Duodenal mucosa (tissue), 2 donors: ENCODE results near the gene SLC29A4.
A peak's percentile ranks its signal among the peaks of the same experiment; 100 is the strongest.
"Not testable (repeated sequence)": the region's sequence is repeated elsewhere in the genome, so short reads cannot be mapped to it uniquely, and the experiment has no call there.

Source experiments
- H3K27ac ChIP-seq: one replicate; pipeline ENCODE4 v1.7.0; 2013; ENCODE audit warnings: low read depth, low read length
- H3K27me3 ChIP-seq, 2 donors: one replicate each; pipeline ENCODE4 v1.7.0; 2013; ENCODE audit warnings: low read length in 2 of 2, control low read depth in 1 of 2; ENCODE audit not compliant: insufficient read depth in 2 of 2, control insufficient read depth in 1 of 2
- H3K36me3 ChIP-seq, 2 donors: one replicate each; pipeline ENCODE4 v1.7.0; 2013; ENCODE audit warnings: low read length in 2 of 2, control low read depth in 1 of 2; ENCODE audit not compliant: insufficient read depth in 2 of 2, control insufficient read depth in 1 of 2
- H3K4me1 ChIP-seq, 2 donors: one replicate each; pipeline ENCODE4 v1.7.0; 2013; ENCODE audit warnings: low read length in 2 of 2, control low read depth in 1 of 2; ENCODE audit not compliant: insufficient read depth in 2 of 2, control insufficient read depth in 1 of 2
- H3K4me3 ChIP-seq, 2 donors: one replicate each; pipeline ENCODE4 v1.7.0; 2013; ENCODE audit warnings: low read length in 2 of 2, low read depth in 1 of 2
- H3K9ac ChIP-seq, 2 donors: one replicate each; pipeline ENCODE4 v1.7.0; 2013; ENCODE audit warnings: low read length in 2 of 2, low read depth in 1 of 2
- H3K9me3 ChIP-seq, 2 donors: one replicate each; pipeline ENCODE4 v1.7.0; 2013; ENCODE audit warnings: low read length in 2 of 2, control low read depth in 1 of 2; ENCODE audit not compliant: control insufficient read depth in 1 of 2

SLC29A4 gene, protein sequence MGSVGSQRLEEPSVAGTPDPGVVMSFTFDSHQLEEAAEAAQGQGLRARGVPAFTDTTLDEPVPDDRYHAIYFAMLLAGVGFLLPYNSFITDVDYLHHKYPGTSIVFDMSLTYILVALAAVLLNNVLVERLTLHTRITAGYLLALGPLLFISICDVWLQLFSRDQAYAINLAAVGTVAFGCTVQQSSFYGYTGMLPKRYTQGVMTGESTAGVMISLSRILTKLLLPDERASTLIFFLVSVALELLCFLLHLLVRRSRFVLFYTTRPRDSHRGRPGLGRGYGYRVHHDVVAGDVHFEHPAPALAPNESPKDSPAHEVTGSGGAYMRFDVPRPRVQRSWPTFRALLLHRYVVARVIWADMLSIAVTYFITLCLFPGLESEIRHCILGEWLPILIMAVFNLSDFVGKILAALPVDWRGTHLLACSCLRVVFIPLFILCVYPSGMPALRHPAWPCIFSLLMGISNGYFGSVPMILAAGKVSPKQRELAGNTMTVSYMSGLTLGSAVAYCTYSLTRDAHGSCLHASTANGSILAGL

DNA sequence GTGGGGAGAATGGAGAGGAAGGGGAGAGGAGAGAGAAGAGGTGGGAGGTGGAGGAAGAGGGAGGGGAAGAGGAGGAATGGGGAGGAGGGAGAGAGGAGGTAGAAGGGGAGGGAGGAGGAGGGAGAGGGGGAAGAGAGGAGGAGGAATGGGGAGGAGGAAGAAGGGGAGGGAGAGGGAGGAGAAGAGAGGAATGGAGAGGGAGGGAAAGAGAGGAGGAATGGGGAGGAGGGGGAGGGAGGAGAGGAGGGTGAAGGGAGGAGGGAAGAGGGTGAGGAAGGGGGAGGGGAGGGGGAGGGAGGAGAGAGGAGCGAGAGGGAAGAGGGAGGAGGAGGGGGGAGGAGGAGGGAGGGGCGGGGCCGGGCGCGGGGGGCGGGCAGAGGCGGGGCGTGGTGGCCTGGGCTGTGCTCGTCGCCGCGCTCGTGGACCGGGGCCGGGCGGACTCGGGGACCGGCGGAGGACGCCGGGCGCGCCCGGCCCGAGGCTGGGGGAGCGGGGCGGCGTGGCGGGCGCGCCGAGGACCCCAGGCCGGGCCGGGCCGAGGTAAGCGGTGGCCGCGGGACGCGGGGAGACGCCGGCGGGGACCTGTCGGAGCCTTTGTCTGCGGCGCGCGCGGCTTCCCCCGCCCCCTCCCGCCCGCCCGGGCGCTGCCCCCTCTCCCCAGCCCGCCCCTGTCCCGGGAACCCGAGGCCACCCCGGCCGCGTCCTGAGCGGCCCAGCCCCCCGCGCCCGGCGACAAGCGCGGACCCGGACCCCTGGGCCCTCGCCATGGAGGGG is at the start of gene SLC29A4:
SLC29A4 (plus strand) TSS at position 401 of the 774 bp plus-strand sequence. CDS start 4,874 bp downstream, outside the sequence.
- peak within 1 kb of the TSS; percentile 15 to 32 for H3K4me3 ChIP-seq
- H3K27ac ChIP-seq: no peak within 1 kb of the TSS
- no peaks in the 10 kb centered on the region for H3K27me3 ChIP-seq
- H3K4me1 ChIP-seq: peaks cover 0 to 9% of the 10 kb centered on the region in 2 donors
- H3K36me3 ChIP-seq: no peaks in the 10 kb centered on the region
- no peak within 1 kb of the TSS for H3K9ac ChIP-seq
- no peaks in the 10 kb centered on the region for H3K9me3 ChIP-seq

DNA sequence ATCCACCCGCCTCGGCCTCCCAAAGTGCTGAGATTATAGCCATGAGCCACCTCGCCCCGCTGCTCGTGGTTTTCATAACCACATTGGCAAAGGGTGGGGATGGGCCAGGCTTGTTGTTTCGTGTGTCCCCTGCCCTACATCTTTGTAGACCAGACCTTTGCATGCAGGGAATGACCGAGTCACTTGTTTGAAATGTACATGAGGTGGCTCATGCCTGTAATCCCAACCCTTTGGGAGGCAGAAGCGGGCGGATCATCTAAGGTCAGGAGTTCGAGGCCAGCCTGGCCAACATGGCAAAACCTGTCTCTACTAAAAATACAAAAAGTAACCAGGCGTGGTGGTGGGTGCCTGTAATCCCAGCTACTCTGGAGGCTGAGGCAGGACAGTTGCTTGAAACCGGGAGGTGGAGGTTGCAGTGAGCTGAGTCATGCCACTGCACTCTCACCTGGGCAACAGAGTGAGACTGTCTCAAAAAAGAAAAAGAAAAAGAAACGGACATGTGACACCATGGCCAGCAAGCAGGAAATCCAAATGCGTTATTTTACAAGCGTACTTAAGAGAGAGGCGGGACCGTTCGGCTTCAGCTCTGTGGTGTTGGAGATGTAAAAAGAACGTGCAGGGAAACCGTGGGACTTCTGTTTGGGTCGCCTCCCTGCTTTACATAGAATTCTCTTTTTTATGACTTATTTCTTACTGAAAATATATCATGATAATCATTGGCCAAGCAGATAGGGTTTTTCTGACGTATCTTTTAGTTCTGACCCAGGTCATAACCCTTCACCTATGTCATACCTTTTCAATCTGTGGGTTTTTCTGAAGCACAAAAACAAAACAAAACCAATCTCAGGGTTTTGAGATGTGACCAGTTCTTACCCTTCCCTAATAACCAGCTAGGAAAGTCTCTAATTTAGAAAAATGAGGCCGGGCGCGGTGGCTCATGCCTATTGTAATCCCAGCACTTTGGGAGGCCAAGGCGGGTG is 47.6 kb upstream of the SLC29A4 start:
- H3K4me3 ChIP-seq: no peak overlapping the region
- H3K27me3 ChIP-seq: no peaks in the 10 kb centered on the region
- H3K9me3 ChIP-seq: no peaks in the 10 kb centered on the region
- no peak overlapping the region for H3K9ac ChIP-seq
- H3K36me3 ChIP-seq: peaks cover 2 to 29% of the 10 kb centered on the region in 2 donors
- H3K4me1 ChIP-seq: peaks cover 0 to 10% of the 10 kb centered on the region in 2 donors
- H3K27ac ChIP-seq: no peak overlapping the region

DNA sequence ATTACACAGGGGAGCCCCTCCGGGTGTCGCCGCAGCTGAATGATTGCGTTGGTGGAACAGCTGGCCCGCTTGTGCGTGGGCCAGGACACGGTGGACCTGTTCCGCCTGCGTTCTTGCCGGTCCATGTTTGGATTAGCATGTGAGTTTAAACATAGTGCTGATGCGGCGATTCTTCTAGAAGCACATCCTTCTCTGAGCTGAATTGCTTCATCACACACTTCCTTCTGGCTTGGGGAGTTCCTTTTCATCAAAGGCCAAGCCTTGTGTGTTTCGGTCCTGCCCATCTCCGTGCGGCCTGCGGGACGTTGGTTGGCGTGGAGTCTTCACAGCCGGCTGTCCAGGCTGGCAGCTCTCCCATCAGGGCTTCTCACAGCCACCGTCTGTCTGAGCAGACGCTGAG is 45.5 kb upstream of the SLC29A4 start:
- no peaks in the 10 kb centered on the region for H3K9me3 ChIP-seq
- peaks cover 0 to 3% of the 10 kb centered on the region in 2 donors for H3K27me3 ChIP-seq
- H3K4me3 ChIP-seq: no peak overlapping the region
- no peak overlapping the region for H3K9ac ChIP-seq
- peaks cover 0 to 8% of the 10 kb centered on the region in 2 donors for H3K36me3 ChIP-seq
- peaks cover 8 to 12% of the 10 kb centered on the region in 2 donors for H3K4me1 ChIP-seq
- H3K27ac ChIP-seq: no peak overlapping the region

- Histone ChIP-seq H3K27me3 (peaks cover 0 to 3% of the 10 kb centered on the region in 2 donors), H3K4me3 (no peak overlapping the region), H3K9me3 (no peaks in the 10 kb centered on the region), H3K9ac (no peak overlapping the region), H3K27ac (no peak overlapping the region), H3K36me3 (no peaks in the 10 kb centered on the region), H3K4me1 (peaks cover 7 to 8% of the 10 kb centered on the region in 2 donors)
These were observed 44.2 kb upstream of the SLC29A4 start for GRCh38 chr7:5238500-5238899.

DNA sequence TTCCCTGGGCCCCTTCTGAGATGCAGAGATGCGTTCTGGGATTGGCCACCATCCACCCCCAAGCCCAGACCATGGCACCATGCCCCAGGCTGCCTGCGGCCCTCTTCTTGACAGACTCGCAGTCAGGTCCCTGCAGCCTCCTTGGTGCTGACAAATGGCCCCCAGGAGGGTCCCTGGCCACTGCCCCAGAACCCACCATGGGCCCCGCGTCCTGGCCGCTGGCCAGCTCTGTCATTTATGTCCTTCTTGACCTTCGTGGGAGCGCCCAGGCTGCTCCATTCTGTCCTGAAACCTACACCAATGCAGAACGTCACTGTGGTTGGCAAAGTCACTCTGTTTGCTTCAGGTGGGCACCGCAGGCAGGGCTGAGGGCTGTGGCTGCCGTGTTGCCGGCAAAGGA is 39.5 kb upstream of the SLC29A4 start:
- Histone ChIP-seq H3K9me3 (no peaks in the 10 kb centered on the region), H3K27ac (no peak overlapping the region), H3K36me3 (no peaks in the 10 kb centered on the region), H3K4me1 (peaks cover 7 to 8% of the 10 kb centered on the region in 2 donors), H3K4me3 (no peak overlapping the region), H3K27me3 (peaks cover 0 to 3% of the 10 kb centered on the region in 2 donors), H3K9ac (no peak overlapping the region)

GRCh38 chr7:5248201-5248885 is 34.4 kb upstream of the SLC29A4 start:
- no peak overlapping the region for H3K4me3 ChIP-seq
- H3K36me3 ChIP-seq: no peaks in the 10 kb centered on the region
- no peaks in the 10 kb centered on the region for H3K27me3 ChIP-seq
- no peak overlapping the region for H3K27ac ChIP-seq
- H3K9me3 ChIP-seq: no peaks in the 10 kb centered on the region
- H3K9ac ChIP-seq: no peak overlapping the region
- H3K4me1 ChIP-seq: no peaks in the 10 kb centered on the region

DNA sequence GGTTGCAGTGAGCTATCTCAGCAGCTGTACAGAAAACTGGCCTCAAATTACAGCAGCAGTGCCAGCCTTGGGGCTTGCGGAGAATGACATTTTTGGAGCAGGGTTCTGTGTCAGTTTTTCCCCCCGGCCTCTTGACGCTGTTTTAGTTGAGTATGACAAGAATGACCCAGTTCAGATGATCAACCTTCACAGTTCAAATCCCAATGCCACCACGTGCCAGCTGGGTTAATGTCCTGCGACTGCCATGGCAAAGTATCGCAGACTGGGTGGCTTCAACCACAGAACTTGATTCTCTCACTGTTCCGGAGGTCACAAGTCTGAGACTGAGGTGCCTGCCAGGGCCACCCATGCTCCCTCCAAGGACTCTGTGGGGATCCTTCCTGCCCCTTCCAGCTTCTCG is 32.0 kb upstream of the SLC29A4 start:
- not testable (repeated sequence) for H3K36me3 ChIP-seq, H3K27me3 ChIP-seq, H3K9ac ChIP-seq, H3K4me3 ChIP-seq, H3K9me3 ChIP-seq, H3K27ac ChIP-seq, H3K4me1 ChIP-seq

GRCh38 chr7:5253529-5253928 is 29.2 kb upstream of the SLC29A4 start:
- not testable (repeated sequence) for H3K9me3 ChIP-seq, H3K27me3 ChIP-seq, H3K4me1 ChIP-seq, H3K9ac ChIP-seq, H3K4me3 ChIP-seq, H3K36me3 ChIP-seq, H3K27ac ChIP-seq

GRCh38 chr7:5254371-5254770 is 28.4 kb upstream of the SLC29A4 start:
- not testable (repeated sequence) for H3K27me3 ChIP-seq, H3K27ac ChIP-seq, H3K4me3 ChIP-seq, H3K4me1 ChIP-seq, H3K9ac ChIP-seq, H3K9me3 ChIP-seq, H3K36me3 ChIP-seq
